Measurements from ENCODE around the gene NEU4. TPM values are rescaled to one million over a fixed set of nuclear protein-coding genes. Genes with fewer than 3 reads are reported as not detected.

Gene NEU4
- total and polyA plus RNA-seq, 8 donors = 0.31 to 0.42 TPM; not detected in 6

DNA sequence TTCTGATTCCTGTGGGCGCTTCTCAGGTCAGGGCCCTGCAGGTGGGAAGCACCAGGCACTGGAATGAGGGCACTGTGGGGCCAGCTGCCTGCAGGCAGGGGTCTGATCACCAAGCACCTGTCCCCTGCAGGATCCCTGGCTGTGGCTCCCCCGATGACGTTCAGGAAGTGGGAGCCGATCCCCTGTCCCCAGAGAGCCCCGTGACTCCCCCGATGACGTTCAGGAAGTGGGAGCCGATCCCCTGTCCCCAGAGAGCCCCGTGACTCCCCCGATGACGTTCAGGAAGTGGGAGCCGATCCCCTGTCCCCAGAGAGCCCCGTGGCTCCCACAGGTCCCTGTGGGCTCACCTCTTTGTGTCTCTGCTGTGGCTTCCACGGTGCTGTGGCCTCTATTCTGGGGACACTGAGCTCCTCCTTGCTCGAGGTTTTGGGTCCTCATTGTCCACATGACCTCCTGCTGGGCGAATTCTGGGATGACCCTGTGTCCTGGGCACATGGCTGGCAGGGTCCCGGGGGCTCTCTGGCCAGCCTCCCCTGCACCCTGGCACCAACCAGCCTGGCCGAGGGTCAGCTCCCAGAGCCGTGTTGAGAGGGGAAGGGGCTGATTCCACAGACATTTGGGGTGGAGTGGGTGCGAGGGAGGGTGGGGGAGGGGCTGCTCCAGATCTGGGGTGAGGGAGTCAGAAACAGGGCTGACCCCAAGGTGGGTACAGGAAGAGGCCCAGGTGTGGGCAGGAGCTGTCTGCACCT lies 4.8 kb downstream of the NEU4 start:
- intact Hi-C loops (cut with DNase I) = no loop called here
- no peaks in the 10 kb centered on the region for H3K27me3 ChIP-seq
- 45 to 55% methylated on average over 16 to 20 of the region's 20 CpGs for WGBS, 2 donors
- H3K9me3 ChIP-seq = no peaks in the 10 kb centered on the region
- H3K27ac ChIP-seq = no peak overlapping the region
- FAIRE-seq (no peak), ATAC-seq (peak in 1 of 4 donors; percentile 18), DNase-seq (peak in 1 of 6 donors; percentile 23)
- TF ChIP-seq, protein P1, sequence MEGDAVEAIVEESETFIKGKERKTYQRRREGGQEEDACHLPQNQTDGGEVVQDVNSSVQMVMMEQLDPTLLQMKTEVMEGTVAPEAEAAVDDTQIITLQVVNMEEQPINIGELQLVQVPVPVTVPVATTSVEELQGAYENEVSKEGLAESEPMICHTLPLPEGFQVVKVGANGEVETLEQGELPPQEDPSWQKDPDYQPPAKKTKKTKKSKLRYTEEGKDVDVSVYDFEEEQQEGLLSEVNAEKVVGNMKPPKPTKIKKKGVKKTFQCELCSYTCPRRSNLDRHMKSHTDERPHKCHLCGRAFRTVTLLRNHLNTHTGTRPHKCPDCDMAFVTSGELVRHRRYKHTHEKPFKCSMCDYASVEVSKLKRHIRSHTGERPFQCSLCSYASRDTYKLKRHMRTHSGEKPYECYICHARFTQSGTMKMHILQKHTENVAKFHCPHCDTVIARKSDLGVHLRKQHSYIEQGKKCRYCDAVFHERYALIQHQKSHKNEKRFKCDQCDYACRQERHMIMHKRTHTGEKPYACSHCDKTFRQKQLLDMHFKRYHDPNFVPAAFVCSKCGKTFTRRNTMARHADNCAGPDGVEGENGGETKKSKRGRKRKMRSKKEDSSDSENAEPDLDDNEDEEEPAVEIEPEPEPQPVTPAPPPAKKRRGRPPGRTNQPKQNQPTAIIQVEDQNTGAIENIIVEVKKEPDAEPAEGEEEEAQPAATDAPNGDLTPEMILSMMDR (IDR thresholded peaks at IDR 0.05) = no peak
- no peak overlapping the region for H3K4me3 ChIP-seq
- H3K36me3 ChIP-seq = no peaks in the 10 kb centered on the region
- H3K4me1 ChIP-seq = no peaks in the 10 kb centered on the region

DNA sequence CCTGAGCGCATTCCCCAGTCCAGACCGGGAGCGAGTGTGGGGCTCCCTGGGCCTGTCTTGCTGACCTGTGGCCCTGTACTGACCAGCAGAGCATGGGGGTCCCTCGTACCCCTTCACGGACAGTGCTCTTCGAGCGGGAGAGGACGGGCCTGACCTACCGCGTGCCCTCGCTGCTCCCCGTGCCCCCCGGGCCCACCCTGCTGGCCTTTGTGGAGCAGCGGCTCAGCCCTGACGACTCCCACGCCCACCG lies 5.3 kb downstream of the NEU4 start:
- no peaks in the 10 kb centered on the region for H3K36me3 ChIP-seq
- intact Hi-C loops (cut with DNase I) = no loop called here
- no peak for FAIRE-seq
- H3K27me3 ChIP-seq = no peaks in the 10 kb centered on the region
- ATAC-seq = no peak
- TF ChIP-seq, protein P1 (IDR thresholded peaks at IDR 0.05) = no peak
- H3K4me1 ChIP-seq = no peaks in the 10 kb centered on the region
- DNase-seq = no peak
- no peak overlapping the region for H3K27ac ChIP-seq
- no peaks in the 10 kb centered on the region for H3K9me3 ChIP-seq
- H3K4me3 ChIP-seq = no peak overlapping the region
- 75 to 81% methylated on average over 17 of the region's 17 CpGs for WGBS, 2 donors

DNA sequence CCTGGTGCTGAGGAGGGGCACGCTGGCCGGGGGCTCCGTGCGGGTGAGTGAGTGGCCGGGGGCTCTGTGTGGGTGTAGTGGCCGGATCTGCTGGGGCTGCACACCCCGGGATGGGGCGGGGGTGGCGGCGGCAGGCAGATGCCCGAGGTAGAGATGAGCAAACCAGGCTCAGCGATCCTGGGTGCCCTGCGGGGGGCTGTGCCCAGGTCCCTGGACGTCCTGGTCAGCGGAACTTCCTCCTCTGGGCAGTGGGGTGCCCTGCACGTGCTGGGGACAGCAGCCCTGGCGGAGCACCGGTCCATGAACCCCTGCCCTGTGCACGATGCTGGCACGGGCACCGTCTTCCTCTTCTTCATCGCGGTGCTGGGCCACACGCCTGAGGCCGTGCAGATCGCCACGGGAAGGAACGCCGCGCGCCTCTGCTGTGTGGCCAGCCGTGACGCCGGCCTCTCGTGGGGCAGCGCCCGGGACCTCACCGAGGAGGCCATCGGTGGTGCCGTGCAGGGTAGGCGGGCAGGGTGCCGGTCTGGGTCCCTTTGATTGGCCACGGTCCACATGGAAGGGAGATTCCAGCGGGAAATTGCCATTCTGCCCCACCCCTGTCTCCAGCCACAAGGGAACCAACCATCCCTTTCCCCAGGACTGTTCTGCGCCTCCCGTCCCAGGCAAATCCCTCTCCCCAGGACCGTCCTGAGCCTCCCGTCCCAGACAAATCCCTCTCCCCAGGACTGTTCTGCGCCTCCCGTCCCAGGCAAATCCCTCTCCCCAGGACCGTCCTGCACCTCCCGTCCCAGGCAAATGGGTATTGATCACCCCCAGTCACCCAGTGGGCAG lies 5.9 kb downstream of the NEU4 start:
- DNase-seq (peak in 3 of 6 donors; percentile 13 to 61 (median 51)), ATAC-seq (no peak), FAIRE-seq (no peak)
- H3K4me3 ChIP-seq = no peak overlapping the region
- H3K36me3 ChIP-seq = no peaks in the 10 kb centered on the region
- 68 to 73% methylated on average over 52 of the region's 52 CpGs for WGBS, 2 donors
- no peaks in the 10 kb centered on the region for H3K9me3 ChIP-seq
- H3K27ac ChIP-seq = no peak overlapping the region
- TF ChIP-seq, protein P1 (IDR thresholded peaks at IDR 0.05) = no peak
- no peaks in the 10 kb centered on the region for H3K27me3 ChIP-seq
- intact Hi-C loops (cut with DNase I) = no loop called here
- H3K4me1 ChIP-seq = no peaks in the 10 kb centered on the region

DNA sequence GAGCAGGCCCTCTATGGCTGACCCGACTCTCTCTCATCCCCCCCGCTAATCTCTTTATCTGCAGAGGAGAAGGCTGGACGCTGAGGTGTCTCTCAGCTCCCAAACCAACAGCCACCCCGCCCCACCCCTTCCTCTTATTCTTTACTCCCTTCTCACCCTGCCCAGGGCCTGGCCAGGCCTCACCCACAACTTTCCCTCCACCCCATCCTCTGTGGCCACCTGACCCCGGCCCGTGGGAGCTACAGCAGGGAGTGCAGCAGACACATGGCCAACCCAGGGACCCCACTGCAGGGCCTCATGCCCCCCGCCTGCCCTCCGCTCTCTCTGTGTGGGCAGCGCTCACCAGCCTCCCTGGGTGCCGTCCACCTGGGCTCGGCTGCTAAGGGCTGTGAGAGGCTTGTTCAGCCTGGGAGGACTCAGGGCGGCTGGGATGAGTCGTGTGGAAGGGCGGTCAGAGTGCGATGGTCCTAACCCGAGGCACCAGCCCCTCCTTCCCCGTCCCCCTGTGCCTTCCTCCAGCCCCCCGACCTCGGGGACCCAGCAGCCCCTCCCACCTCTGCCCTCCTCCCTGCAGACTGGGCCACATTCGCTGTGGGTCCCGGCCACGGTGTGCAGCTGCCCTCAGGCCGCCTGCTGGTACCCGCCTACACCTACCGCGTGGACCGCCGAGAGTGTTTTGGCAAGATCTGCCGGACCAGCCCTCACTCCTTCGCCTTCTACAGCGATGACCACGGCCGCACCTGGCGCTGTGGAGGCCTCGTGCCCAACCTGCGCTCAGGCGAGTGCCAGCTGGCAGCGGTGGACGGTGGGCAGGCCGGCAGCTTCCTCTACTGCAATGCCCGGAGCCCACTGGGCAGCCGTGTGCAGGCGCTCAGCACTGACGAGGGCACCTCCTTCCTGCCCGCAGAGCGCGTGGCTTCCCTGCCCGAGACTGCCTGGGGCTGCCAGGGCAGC lies 6.8 kb downstream of the NEU4 start:
- intact Hi-C loops (cut with DNase I) = no loop called here
- H3K27ac ChIP-seq = no peak overlapping the region
- no peak overlapping the region for H3K4me3 ChIP-seq
- H3K9me3 ChIP-seq = no peaks in the 10 kb centered on the region
- H3K36me3 ChIP-seq = no peaks in the 10 kb centered on the region
- DNase-seq = peak in 3 of 6 donors; percentile 25 to 72 (median 51)
- TF ChIP-seq, protein P1 (IDR thresholded peaks at IDR 0.05) = no peak
- H3K4me1 ChIP-seq = no peaks in the 10 kb centered on the region
- no peak for FAIRE-seq
- no peak for ATAC-seq
- WGBS, 2 donors = 72 to 77% methylated on average over 39 to 48 of the region's 48 CpGs
- H3K27me3 ChIP-seq = no peaks in the 10 kb centered on the region

Measured in pancreas (tissue), 10 donors.